Heart left ventricle (tissue), 16 donors: Measurements from ENCODE around the gene LY86. TPM values are rescaled to one million over a fixed set of nuclear protein-coding genes. Genes with fewer than 3 reads are reported as not detected.
A peak's percentile ranks its signal among the peaks of the same experiment; 100 is the strongest.

Experiments
- ATAC-seq, 4 donors: fragments of 200-7000 bp; cut with Tn5 transposase; one replicate each; pipeline ENCODE4 v1.9.1; 2020 to 2022; ENCODE audit warnings: moderate library complexity in 4 of 4, mild to moderate bottlenecking in 3 of 4, moderate number of reproducible peaks in 1 of 4
- DNase-seq, 5 donors: peaks; one replicate each; pipeline ENCODE4 v3.0.0-alpha.2; 2020
- H3K27ac ChIP-seq, 12 donors: fragments of 200-600 bp; sonication (generic) in 4 of 12; one replicate each; pipeline versions ENCODE4 v1.5.0 to v1.8.0; 2016 to 2022; ENCODE audit warnings: mild to moderate bottlenecking in 2 of 12
- H3K27me3 ChIP-seq, 9 donors: fragments of 200-600 bp; sonication (generic) in 2 of 9; one replicate each; pipeline versions ENCODE4 v1.5.1 to v1.8.0; 2016 to 2022; ENCODE audit warnings: mild to moderate bottlenecking in 3 of 9
- H3K36me3 ChIP-seq, 9 donors: fragments of 200-600 bp; sonication (generic) in 2 of 9; one replicate each; pipeline versions ENCODE4 v1.5.0 to v1.8.0; 2018 to 2022; ENCODE audit warnings: mild to moderate bottlenecking in 2 of 9
- H3K4me1 ChIP-seq, 12 donors: fragments of 200-600 bp; sonication (generic) in 4 of 12; one replicate each; pipeline versions ENCODE4 v1.5.0 to v1.8.0; 2016 to 2022; ENCODE audit warnings: mild to moderate bottlenecking in 3 of 12
- H3K4me3 ChIP-seq, 12 donors: fragments of 200-600 bp; sonication (generic) in 4 of 12; one replicate each; pipeline versions ENCODE4 v1.5.0 to v1.8.0; 2017 to 2022; ENCODE audit warnings: mild to moderate bottlenecking in 9 of 12, moderate library complexity in 4 of 12
- H3K9me3 ChIP-seq, 12 donors: fragments of 200-600 bp; sonication (generic) in 4 of 12; one replicate each; pipeline versions ENCODE4 v1.5.0 to v1.8.0; 2016 to 2022; ENCODE audit warnings: mild to moderate bottlenecking in 1 of 12
- POLR2A ChIP-seq, 2 donors: fragments of 450-650 bp; IDR thresholded peaks; one replicate each; pipeline ENCODE4 v1.6.1; 2017; ENCODE audit warnings: antibody characterized with exemption in 2 of 2, mild to moderate bottlenecking in 2 of 2, moderate library complexity in 2 of 2
- WGBS, 4 donors: extraction: QIAGEN DNeasy Blood & Tissue Kit in 2 of 4; methylation state at CpG; one replicate each; pipeline versions ENCODE4 v1.1.5 to v1.1.7; 2013 to 2018; 5-methylcytosine and 5-hydroxymethylcytosine counted together
- intact Hi-C, 10 donors: fragments of 100-400 bp; cut with DNase I; formaldehyde crosslinking; loops; one replicate each; pipeline versions ENCODE4 v1.11.1 to v1.14.2; 2022
- polyA plus RNA-seq, 2 donors: library from polyadenylated mRNA; stranded (reverse); fragments of 200-250 nt; gene quantifications; one replicate each; pipeline ENCODE4 v1.2.3, GENCODE V29; 2013
- total RNA-seq, 9 donors: library from RNA; depleted of rRNA in 2 of 9; stranded (reverse); fragments of >200 nt in 2 of 9; fragmentation: NEBNext Ultra II Directional in 3 of 9; extraction: Animal tissue kit (Norgen Biotek cat#: 25700) in 3 of 9; gene quantifications; one replicate each; pipeline versions ENCODE4 v1.1.0 to v1.2.4, GENCODE V29; 2016 to 2023
- TF ChIP-seq, protein P1 (sequence below), 12 donors: fragments of 200-600 bp; sonication (generic) in 4 of 12; IDR thresholded peaks; one replicate each; pipeline versions ENCODE4 v1.5.0 to v1.8.0; 2018 to 2022; ENCODE audit warnings: antibody characterized with exemption in 12 of 12, mild to moderate bottlenecking in 5 of 12
- donor health status: ischemic (EF 13 %, LVEDD 7.1; RV severe dilation, severe dysfunction).
- donor health status: healthy with polysubstance abuse.
- donor health status: DM: no; HTN: yes; CAD: no.
- donor health status: DM: no; HTN: no; CAD: no.
- donor health status: ischemic (EF 25% LVEDD 6.9; RV normal size, moderate dysfunction).
- donor health status: ischemic (EF 25% LVEDD 5.7; RV mildly dilated, moderate dysfunction).
- donor health status: healthy.
- donor health status: DM: yes; HTN: yes; CAD: no.
- donor health status: ischemic (EF 35%, LVEDD 5.7; RV mildly dilated, moderate dysfunction).
- donor health status: nonischemic (EF 11% LVEDD 7.7; RV severe dilation, severe dysfunction).
- donor health status: DM: yes; HTN: yes; CAD: no.
- donor health status: PGD.
- donor health status: ischemic (EF 29% LVEDD 5.4; RV normal size, mild dysfunction).
- donor health status: nonischemic (EF 23%, LVEDD 6.1; RV moderate dilation, normal function).

Gene LY86
- total and polyA plus RNA-seq, 11 donors: 0.23 to 13.4 (median 0.75) TPM

DNA sequence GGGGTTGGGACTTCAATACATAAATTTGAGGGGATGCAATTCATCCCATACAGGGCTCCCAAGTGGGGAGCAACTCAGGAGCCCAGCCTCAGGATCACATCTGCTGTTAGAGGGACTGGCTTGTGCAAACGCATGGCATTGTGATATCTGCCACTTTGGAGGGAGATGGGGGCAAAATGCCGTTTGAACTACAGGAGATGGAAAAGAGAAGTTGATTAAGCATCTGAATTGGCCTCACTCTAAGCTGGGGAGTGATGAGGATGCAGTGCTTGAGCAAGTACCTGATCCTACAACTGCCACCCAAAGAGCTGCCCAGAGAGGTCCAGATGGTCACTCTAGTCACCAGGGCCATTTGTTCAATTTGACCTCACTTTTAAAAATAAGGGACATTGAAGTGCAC is 2.0 kb downstream of the LY86 start:
- peak overlapping the region in 1 of 12 donors; percentile 94 for H3K27ac ChIP-seq
- H3K27me3 ChIP-seq: no peaks in the 10 kb centered on the region
- H3K9me3 ChIP-seq: no peaks in the 10 kb centered on the region
- WGBS, 4 donors: 76 to 88% (median 83%) methylated on average over 2 of the region's 2 CpGs
- ATAC-seq: no peak
- DNase-seq: no peak
- intact Hi-C loops: loop anchor here in 2 of 10 donors (5.0 to 10.0 kb wide), 2 partner anchors 64 to 67 kb away; no protein-coding TSS in a partner anchor
- peaks cover 0 to 79% (median 53%) of the 10 kb centered on the region in 12 donors for H3K4me1 ChIP-seq
- H3K4me3 ChIP-seq: no peak overlapping the region
- no peaks in the 10 kb centered on the region for H3K36me3 ChIP-seq
- no peak for TF ChIP-seq POLR2A (IDR thresholded peaks at IDR 0.05)
- TF ChIP-seq, protein P1, sequence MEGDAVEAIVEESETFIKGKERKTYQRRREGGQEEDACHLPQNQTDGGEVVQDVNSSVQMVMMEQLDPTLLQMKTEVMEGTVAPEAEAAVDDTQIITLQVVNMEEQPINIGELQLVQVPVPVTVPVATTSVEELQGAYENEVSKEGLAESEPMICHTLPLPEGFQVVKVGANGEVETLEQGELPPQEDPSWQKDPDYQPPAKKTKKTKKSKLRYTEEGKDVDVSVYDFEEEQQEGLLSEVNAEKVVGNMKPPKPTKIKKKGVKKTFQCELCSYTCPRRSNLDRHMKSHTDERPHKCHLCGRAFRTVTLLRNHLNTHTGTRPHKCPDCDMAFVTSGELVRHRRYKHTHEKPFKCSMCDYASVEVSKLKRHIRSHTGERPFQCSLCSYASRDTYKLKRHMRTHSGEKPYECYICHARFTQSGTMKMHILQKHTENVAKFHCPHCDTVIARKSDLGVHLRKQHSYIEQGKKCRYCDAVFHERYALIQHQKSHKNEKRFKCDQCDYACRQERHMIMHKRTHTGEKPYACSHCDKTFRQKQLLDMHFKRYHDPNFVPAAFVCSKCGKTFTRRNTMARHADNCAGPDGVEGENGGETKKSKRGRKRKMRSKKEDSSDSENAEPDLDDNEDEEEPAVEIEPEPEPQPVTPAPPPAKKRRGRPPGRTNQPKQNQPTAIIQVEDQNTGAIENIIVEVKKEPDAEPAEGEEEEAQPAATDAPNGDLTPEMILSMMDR (IDR thresholded peaks at IDR 0.05): no peak

DNA sequence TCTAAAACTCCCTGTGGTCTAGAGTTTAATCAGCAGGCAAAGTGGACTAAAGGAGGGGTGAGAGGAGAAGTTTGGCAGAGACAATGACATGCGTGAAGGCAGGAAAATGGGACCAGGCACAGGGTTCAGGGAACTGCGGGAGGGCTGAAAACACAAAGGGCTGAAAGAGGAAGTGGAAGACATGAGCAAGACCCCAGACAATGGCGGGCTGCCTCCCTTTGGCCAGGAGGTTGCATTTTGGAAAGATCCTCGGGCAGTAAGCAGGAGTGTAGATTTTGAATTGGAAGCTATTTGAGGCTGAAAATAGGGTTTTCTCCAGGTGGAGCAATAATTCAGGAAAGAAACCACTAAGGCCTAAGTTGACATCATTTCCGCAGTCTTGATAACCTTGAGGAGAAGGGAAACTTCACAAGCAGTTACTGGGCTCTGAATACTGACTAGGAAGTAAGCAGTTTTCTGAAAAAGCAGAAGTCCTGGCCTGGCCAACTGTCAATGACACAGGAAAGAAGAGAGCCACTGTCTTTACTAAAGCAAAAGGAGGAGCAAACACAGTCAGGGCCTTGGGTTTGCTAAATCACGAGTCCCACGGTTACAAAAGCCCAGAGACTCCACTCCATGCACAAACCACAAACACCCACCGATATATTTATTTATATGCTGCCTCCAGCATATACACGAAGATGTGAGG is 3.4 kb downstream of the LY86 start:
- Histone ChIP-seq H3K4me3 (no peak overlapping the region), H3K4me1 (peaks cover 0 to 90% (median 63%) of the 10 kb centered on the region in 12 donors), H3K27me3 (no peaks in the 10 kb centered on the region), H3K36me3 (no peaks in the 10 kb centered on the region), H3K27ac (peak overlapping the region; percentile 10 to 94 (median 66)), H3K9me3 (no peaks in the 10 kb centered on the region)
- TF ChIP-seq, protein P1 (IDR thresholded peaks at IDR 0.05): no peak
- no peak for TF ChIP-seq POLR2A (IDR thresholded peaks at IDR 0.05)
- DNase-seq (peak in 4 of 5 donors; percentile 35 to 65 (median 40)), ATAC-seq (peak in 3 of 4 donors; percentile 38 to 56 (median 53))
- WGBS, 4 donors: 56 to 65% (median 61%) methylated on average over 9 of the region's 9 CpGs
- intact Hi-C loops: loop anchor here in 3 of 10 donors (2.0 to 10.0 kb wide), 3 partner anchors 63 to 69 kb away; no protein-coding TSS in a partner anchor

DNA sequence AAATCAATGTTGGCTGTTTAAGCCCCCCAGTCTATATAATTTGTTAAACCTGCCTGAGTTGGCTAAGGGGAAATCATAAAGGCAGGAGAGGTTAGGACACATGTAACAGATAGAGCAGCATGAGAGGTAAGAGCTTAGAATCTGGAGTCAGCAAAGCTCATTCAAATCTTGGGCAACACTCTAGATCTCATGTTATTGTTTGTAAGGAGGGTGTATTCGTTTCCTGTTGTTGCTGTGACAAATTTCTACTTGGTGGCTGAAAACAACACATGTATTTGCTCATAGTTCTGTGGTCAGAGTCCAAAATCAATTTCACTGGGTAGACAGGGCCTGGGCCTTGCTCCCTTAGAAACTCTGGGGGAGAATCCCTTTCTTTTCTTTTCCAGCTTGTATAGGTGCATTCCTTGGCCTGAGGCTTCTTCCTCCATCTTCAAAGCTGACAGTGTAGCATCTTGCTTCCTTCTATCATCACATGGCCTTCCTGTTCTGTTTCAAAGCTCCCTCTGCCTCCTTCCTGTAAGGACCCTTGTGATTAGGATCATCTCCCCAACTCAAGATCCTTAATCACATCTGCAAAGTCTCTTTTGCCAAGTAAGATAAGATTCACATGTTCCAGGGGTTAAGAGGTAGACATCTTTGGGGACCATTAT is 4.4 kb downstream of the LY86 start:
- 50 to 65% (median 62%) methylated on average over 1 of the region's 1 CpG for WGBS, 4 donors
- Histone ChIP-seq H3K4me3 (no peak overlapping the region), H3K27me3 (no peaks in the 10 kb centered on the region), H3K27ac (peak overlapping the region; percentile 10 to 94 (median 66)), H3K9me3 (no peaks in the 10 kb centered on the region), H3K4me1 (peaks cover 0 to 90% (median 64%) of the 10 kb centered on the region in 12 donors), H3K36me3 (no peaks in the 10 kb centered on the region)
- DNase-seq (no peak), ATAC-seq (no peak)
- TF ChIP-seq POLR2A (IDR thresholded peaks at IDR 0.05): no peak
- TF ChIP-seq, protein P1 (IDR thresholded peaks at IDR 0.05): no peak
- intact Hi-C loops: loop anchor here in 3 of 10 donors (2.0 to 10.0 kb wide), 3 partner anchors 62 to 68 kb away; no protein-coding TSS in a partner anchor

DNA sequence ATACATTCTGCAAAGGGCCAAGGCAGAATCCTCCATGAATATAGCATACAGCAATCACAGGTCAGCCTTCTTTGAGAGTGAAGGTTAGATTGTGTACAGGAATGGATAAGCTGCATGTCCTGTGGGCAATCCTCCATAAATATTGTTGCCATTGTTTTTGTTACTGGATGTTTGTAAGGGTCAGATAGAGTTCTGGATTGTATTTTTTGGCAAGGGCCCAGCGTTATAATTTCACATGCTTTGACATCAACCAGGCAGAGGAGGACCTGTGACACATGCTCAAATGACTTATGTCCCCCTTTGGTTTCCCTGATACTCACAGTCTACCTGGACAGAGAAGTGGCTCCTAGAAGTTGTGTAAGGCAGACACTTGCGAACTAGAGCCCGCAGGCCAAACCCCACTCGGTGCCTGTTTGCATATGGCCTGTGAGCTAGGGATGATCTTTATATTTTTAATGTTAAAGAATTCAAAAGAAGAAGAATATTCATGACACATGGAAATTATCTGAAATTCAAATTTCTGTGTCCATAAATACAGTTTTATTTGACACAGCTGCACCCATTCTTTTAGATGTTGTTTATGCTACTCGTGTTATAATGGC is 5.4 kb downstream of the LY86 start:
- no peak overlapping the region for H3K4me3 ChIP-seq
- ATAC-seq (peak in 1 of 4 donors; percentile 5), DNase-seq (no peak)
- peaks cover 0 to 82% (median 58%) of the 10 kb centered on the region in 12 donors for H3K4me1 ChIP-seq
- no peaks in the 10 kb centered on the region for H3K36me3 ChIP-seq
- H3K9me3 ChIP-seq: no peaks in the 10 kb centered on the region
- H3K27ac ChIP-seq: peak overlapping the region in 10 of 12 donors; percentile 8 to 94 (median 68)
- no peaks in the 10 kb centered on the region for H3K27me3 ChIP-seq
- WGBS, 4 donors: 57 to 71% (median 66%) methylated on average over 5 of the region's 5 CpGs
- TF ChIP-seq, protein P1 (IDR thresholded peaks at IDR 0.05): no peak
- TF ChIP-seq POLR2A (IDR thresholded peaks at IDR 0.05): no peak
- intact Hi-C loops: loop anchor here in 3 of 10 donors (2.0 to 10.0 kb wide), 3 partner anchors 61 to 67 kb away; no protein-coding TSS in a partner anchor
